ENCODE results near the gene ESRRB.

Gene ESRRB

DNA sequence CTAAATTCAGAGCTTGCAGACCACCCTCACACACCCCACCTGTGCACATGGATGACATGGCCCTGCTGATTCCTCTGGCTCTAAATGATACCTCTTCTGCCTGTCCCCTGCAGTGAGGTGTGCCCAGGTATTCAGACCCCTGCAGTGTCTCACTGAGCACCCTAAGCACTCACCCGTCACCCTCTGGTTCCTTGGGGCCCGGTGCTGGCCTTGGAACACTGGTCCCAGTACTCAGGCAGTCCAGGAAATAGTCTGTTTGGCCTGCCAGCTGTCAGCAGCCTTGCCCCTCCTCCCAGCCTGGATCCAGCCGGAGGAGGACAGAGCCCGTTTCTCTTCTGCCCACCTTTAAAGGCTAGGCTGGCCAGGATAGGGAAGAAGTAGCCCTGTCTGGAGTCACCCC, 44.9 kb downstream of the ESRRB start (continued):
- TF ChIP-seq, protein P1, sequence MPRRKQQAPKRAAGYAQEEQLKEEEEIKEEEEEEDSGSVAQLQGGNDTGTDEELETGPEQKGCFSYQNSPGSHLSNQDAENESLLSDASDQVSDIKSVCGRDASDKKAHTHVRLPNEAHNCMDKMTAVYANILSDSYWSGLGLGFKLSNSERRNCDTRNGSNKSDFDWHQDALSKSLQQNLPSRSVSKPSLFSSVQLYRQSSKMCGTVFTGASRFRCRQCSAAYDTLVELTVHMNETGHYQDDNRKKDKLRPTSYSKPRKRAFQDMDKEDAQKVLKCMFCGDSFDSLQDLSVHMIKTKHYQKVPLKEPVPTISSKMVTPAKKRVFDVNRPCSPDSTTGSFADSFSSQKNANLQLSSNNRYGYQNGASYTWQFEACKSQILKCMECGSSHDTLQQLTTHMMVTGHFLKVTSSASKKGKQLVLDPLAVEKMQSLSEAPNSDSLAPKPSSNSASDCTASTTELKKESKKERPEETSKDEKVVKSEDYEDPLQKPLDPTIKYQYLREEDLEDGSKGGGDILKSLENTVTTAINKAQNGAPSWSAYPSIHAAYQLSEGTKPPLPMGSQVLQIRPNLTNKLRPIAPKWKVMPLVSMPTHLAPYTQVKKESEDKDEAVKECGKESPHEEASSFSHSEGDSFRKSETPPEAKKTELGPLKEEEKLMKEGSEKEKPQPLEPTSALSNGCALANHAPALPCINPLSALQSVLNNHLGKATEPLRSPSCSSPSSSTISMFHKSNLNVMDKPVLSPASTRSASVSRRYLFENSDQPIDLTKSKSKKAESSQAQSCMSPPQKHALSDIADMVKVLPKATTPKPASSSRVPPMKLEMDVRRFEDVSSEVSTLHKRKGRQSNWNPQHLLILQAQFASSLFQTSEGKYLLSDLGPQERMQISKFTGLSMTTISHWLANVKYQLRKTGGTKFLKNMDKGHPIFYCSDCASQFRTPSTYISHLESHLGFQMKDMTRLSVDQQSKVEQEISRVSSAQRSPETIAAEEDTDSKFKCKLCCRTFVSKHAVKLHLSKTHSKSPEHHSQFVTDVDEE (CRISPR knock-in tag; IDR thresholded peaks at IDR 0.05), result no peak
- TF ChIP-seq TOX (CRISPR knock-in tag; IDR thresholded peaks at IDR 0.05; ENCODE audit: borderline replicate concordance) (no peak), ZFP30 (CRISPR knock-in tag; IDR thresholded peaks at IDR 0.05) (no peak)

DNA sequence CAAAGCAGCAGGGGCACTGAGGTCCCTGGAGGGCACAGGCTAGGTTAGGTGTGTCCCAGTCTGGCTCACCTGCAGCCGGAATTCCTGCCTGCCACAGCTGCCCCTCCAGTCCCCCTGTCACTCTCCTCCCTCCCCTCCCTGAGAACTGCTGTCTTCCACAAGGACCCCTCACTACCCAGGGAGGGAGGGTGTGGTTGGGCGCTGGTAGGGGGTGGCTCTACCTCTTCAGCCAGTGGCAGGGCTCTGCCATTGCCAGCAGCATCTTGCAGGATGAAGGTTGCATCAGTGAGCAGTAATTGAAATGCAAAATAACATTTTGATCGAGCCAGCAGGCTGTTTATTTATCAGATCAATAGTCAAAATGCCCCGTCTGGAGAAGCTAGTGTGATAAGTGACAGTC, 45.7 kb downstream of the ESRRB start:
- ATAC-seq, result no peak
- no peak for TF ChIP-seq ARNTL (CRISPR knock-in tag; IDR thresholded peaks at IDR 0.05; ENCODE audit: borderline replicate concordance, low read depth)
- no peak for TF ChIP-seq CSDC2 (CRISPR knock-in tag; IDR thresholded peaks at IDR 0.05)
- TF ChIP-seq ZNF70 (CRISPR knock-in tag; IDR thresholded peaks at IDR 0.05), result no peak
- TF ChIP-seq RARB (CRISPR knock-in tag; IDR thresholded peaks at IDR 0.05), result no peak
- no peak for TF ChIP-seq ZNF8 (CRISPR knock-in tag; IDR thresholded peaks at IDR 0.05)

DNA sequence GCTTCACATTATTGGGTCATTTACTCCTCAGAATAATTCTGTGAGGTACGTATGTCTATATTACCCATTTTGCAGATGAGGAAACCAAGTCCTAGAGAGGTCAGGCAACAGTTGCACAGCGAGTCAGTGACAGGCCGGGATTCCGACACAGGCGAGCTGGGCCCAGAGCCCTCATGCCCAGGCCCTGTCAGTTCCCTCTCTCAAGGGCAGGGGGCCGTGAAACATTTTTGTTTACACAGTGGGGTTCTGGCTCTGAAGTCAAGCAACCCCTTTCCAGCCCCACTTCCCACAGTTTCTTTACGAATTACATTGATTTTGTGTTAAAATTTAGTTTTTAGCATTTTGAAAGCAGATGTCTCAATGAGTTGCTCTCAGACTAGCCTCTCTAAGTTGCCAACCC, 46.7 kb downstream of the ESRRB start:
- no peak for ATAC-seq
- TF ChIP-seq ISL1 (CRISPR knock-in tag; IDR thresholded peaks at IDR 0.05) (no peak), GLIS3 (CRISPR knock-in tag; IDR thresholded peaks at IDR 0.05) (no peak), BACH2 (CRISPR knock-in tag; IDR thresholded peaks at IDR 0.05; ENCODE audit: borderline replicate concordance) (no peak), ESRRG (CRISPR knock-in tag; IDR thresholded peaks at IDR 0.05) (no peak), ZFP3 (CRISPR knock-in tag; IDR thresholded peaks at IDR 0.05) (no peak), ZFP30 (CRISPR knock-in tag; IDR thresholded peaks at IDR 0.05) (no peak), ZNF8 (CRISPR knock-in tag; IDR thresholded peaks at IDR 0.05) (no peak), ZC3H10 (CRISPR knock-in tag; IDR thresholded peaks at IDR 0.05) (no peak), TOX (CRISPR knock-in tag; IDR thresholded peaks at IDR 0.05; ENCODE audit: borderline replicate concordance) (no peak), TCF4 (CRISPR knock-in tag; IDR thresholded peaks at IDR 0.05; ENCODE audit: borderline replicate concordance) (no peak), SNAI2 (CRISPR knock-in tag; IDR thresholded peaks at IDR 0.05) (no peak)
- TF ChIP-seq, protein P2, sequence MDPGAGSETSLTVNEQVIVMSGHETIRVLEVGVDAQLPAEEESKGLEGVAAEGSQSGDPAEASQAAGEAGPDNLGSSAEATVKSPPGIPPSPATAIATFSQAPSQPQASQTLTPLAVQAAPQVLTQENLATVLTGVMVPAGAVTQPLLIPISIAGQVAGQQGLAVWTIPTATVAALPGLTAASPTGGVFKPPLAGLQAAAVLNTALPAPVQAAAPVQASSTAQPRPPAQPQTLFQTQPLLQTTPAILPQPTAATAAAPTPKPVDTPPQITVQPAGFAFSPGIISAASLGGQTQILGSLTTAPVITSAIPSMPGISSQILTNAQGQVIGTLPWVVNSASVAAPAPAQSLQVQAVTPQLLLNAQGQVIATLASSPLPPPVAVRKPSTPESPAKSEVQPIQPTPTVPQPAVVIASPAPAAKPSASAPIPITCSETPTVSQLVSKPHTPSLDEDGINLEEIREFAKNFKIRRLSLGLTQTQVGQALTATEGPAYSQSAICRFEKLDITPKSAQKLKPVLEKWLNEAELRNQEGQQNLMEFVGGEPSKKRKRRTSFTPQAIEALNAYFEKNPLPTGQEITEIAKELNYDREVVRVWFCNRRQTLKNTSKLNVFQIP (CRISPR knock-in tag; IDR thresholded peaks at IDR 0.05; ENCODE audit: borderline replicate concordance, low read depth), result no peak

DNA sequence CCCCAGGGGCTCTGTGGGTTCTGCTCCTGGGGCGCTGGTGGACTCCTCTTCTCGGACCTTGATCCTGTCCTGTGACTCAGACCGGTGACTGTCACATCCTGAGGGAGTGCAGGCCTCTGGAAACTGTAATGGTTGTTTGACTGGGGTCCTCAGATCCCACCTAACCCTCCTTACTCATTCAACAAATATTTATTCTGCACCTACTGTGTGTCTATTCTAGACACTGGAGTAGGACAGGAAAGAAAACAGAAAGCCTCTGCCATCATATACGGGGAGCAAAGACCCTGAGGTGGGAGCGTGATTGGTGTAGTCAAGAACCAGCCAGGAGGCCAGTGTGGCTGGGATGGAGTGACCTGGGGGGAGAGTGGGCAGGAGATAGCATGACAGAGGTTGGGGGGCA, 47.6 kb downstream of the ESRRB start:
- no peak for TF ChIP-seq BACH2 (CRISPR knock-in tag; IDR thresholded peaks at IDR 0.05; ENCODE audit: borderline replicate concordance)
- TF ChIP-seq ZFP30 (CRISPR knock-in tag; IDR thresholded peaks at IDR 0.05), result no peak
- TF ChIP-seq ESRRG (CRISPR knock-in tag; IDR thresholded peaks at IDR 0.05), result no peak
- TF ChIP-seq, protein P3, sequence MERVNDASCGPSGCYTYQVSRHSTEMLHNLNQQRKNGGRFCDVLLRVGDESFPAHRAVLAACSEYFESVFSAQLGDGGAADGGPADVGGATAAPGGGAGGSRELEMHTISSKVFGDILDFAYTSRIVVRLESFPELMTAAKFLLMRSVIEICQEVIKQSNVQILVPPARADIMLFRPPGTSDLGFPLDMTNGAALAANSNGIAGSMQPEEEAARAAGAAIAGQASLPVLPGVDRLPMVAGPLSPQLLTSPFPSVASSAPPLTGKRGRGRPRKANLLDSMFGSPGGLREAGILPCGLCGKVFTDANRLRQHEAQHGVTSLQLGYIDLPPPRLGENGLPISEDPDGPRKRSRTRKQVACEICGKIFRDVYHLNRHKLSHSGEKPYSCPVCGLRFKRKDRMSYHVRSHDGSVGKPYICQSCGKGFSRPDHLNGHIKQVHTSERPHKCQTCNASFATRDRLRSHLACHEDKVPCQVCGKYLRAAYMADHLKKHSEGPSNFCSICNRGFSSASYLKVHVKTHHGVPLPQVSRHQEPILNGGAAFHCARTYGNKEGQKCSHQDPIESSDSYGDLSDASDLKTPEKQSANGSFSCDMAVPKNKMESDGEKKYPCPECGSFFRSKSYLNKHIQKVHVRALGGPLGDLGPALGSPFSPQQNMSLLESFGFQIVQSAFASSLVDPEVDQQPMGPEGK (CRISPR knock-in tag; IDR thresholded peaks at IDR 0.05; ENCODE audit: borderline replicate concordance), result no peak
- TF ChIP-seq RARB (CRISPR knock-in tag; IDR thresholded peaks at IDR 0.05), result no peak
- TF ChIP-seq TCF4 (CRISPR knock-in tag; IDR thresholded peaks at IDR 0.05; ENCODE audit: borderline replicate concordance), result no peak
- TF ChIP-seq ZNF8 (CRISPR knock-in tag; IDR thresholded peaks at IDR 0.05), result no peak
- TF ChIP-seq ZNF565 (CRISPR knock-in tag; conservative IDR thresholded peaks at IDR 0.05; ENCODE audit: low read depth), result no peak
- no peak for TF ChIP-seq ZC3H10 (CRISPR knock-in tag; IDR thresholded peaks at IDR 0.05)
- TF ChIP-seq SNAI2 (CRISPR knock-in tag; IDR thresholded peaks at IDR 0.05), result no peak
- no peak for TF ChIP-seq PPARA (CRISPR knock-in tag; IDR thresholded peaks at IDR 0.05; ENCODE audit: borderline replicate concordance)
- TF ChIP-seq, protein P1 (CRISPR knock-in tag; IDR thresholded peaks at IDR 0.05), result no peak
- TF ChIP-seq, protein P2 (CRISPR knock-in tag; IDR thresholded peaks at IDR 0.05; ENCODE audit: borderline replicate concordance, low read depth), result no peak
- no peak for TF ChIP-seq TOX (CRISPR knock-in tag; IDR thresholded peaks at IDR 0.05; ENCODE audit: borderline replicate concordance)
- TF ChIP-seq ZFP3 (CRISPR knock-in tag; IDR thresholded peaks at IDR 0.05), result no peak
- TF ChIP-seq, protein P4, sequence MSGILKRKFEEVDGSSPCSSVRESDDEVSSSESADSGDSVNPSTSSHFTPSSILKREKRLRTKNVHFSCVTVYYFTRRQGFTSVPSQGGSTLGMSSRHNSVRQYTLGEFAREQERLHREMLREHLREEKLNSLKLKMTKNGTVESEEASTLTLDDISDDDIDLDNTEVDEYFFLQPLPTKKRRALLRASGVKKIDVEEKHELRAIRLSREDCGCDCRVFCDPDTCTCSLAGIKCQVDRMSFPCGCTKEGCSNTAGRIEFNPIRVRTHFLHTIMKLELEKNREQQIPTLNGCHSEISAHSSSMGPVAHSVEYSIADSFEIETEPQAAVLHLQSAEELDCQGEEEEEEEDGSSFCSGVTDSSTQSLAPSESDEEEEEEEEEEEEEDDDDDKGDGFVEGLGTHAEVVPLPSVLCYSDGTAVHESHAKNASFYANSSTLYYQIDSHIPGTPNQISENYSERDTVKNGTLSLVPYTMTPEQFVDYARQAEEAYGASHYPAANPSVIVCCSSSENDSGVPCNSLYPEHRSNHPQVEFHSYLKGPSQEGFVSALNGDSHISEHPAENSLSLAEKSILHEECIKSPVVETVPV (CRISPR knock-in tag; IDR thresholded peaks at IDR 0.05), result no peak
- no peak for ATAC-seq
